SK-N-SH treated with all-trans-retinoic acid at 6 μM for 48 hours (cell line): ENCODE data around the gene TUBGCP5.

ENCODE experiments used
- ARNTL ChIP-seq: fragments of 450-650 bp; formaldehyde crosslinking; IDR thresholded peaks from 2 replicates; pipeline ENCODE4 v1.5.0; 2020; ENCODE audit warnings: low read depth, mild to moderate bottlenecking, moderate library complexity, borderline replicate concordance
- RARB ChIP-seq: fragments of 250-450 bp; sonication (Bioruptor Pico); IDR thresholded peaks from 2 replicates; pipeline ENCODE4 v1.8.0; 2021; ENCODE audit warnings: mild to moderate bottlenecking, moderate library complexity
- ZFP30 ChIP-seq: fragments of 450-650 bp; formaldehyde crosslinking; IDR thresholded peaks from 2 replicates; pipeline ENCODE4 v1.5.0; 2022; ENCODE audit warnings: mild to moderate bottlenecking, moderate library complexity

DNA sequence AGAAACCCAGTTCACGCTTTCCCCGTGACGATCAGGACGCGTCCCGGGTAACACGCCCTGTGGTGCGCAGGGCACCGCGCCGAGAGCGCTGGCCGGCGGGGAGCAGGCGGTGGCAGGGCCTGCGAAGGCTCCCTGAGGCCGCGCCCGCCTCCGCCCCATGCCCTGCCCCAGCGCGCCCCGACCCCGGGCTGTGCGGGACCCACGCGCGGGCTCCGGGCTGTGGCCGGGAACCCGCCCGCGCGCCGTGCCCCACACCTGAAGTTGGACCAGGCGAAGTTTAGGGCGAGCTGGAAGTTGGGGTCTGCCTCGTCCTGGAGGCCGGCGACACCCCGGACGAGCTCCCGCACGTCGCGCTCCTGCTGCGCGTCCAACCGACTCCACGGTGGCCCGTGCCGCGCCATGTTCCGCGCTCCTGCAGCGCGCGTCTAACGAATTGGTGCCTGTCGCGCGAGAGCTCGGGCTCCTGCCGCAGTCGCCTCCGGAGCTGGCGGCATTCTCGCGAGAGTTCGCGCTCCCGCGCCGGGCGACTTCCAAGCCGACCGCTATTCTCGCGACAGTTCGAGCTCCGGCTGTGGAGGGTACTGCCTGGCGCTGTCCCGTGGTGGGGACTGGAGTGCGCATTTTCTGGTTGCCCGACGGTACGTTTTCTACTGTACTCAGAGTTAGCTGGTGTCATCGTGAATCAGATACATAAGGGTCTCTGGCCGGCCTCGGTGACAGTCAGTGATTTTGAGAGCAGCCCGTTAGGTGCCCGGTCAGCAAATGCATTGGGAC is at the start of gene TUBGCP5:
- TF ChIP-seq ZFP30 (CRISPR knock-in tag) (no peak), ARNTL (CRISPR knock-in tag) (no peak), RARB (CRISPR knock-in tag) (no peak)
